GM18508 (cell line): ENCODE measurements around the gene SNRNP27.

Experiments
- ATAC-seq: cut with Tn5 transposase; IDR thresholded peaks from one replicate; pipeline ENCODE4 v1.9.1; 2021; ENCODE audit warnings: moderate number of reproducible peaks; ENCODE audit not compliant: insufficient read depth, unreplicated experiment

SNRNP27 gene

DNA sequence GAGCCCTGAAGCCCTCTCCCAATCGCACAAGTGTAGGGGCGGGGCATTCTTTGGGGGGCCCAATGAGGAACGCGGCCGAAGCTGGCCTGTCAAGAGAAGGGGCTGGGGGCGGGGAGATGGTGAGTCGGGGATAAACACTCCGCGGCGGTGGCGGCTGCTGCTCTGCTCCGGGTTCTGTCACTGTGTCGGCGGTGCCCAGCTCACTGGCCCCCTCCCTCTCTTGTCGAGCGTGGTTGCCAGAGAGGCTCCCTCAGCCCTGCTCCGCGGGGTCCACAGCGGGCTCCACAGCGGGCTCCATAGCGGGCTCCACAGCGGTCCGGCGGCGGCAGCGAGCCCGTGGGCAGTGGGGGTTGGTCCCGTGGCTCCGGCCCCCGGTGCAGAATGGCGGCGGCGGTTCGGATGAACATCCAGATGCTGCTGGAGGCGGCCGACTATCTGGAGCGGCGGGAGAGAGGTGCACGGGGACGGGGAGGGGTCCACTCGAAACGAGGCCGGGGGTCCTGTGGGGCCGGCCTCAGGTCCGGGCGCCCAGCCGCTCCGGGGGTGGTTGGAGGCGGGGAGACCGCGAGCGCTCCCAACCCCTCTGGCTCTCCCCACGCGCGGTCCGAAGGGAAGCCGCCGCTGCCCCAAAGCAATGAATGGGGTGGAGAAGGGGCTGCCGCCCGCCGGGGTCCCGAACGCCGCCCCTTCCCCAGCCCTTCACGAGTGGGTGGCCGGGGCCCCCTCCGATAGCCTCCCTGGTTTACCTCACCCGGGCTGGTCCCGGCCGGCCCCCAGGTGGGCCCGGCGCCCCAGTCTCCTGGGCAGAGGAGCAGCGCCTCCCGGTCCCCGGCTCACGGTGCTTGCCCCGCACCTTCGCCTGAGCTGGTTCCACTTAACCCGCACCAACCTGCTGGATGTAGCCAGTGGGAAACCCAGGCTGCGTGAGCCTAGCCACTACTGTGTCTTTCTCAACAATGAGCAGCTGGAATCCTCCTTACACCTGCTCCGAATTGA lies 21.5 kb downstream of the SNRNP27 start, which contains the start of gene MXD1:
MXD1 (plus strand) TSS at position 160 of the 996 bp plus-strand sequence; CDS start at position 382, 222 bp downstream.
- no peak for ATAC-seq

DNA sequence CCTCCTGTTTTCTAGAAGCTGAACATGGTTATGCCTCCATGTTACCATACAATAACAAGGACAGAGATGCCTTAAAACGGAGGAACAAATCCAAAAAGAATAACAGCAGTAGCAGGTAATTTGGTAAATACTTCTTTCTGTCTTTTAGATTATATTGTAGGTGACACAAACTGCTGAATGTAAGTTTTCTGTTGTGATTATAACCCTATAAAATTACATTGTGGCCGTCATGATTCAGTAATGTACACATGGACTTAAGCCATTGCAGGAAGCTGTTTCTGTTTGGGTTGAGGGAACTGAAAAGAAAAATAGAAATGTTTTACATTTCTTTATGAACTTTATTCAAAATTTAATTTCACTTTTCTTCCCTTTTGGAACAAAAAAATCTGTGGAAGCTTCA lies 22.4 kb downstream of the SNRNP27 start:
- ATAC-seq = no peak

DNA sequence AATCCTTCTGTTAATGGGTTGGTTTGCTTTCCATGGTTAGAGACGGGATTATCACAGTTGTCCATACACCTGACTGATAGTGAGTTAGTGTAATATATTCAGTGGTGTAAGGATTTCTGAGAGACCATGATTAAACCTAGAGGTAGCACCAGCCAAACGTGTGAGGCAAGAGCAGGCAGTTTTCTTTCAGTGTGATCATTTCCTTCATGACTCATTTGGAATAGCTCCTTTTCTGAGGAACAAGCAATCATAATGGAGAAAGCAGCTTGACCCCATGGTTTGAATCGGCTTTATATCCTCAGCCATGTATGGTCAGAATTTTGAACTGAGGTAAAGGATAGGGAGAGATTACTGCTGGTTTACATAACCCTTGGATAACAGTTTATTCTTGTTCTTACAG lies 24.1 kb downstream of the SNRNP27 start:
- ATAC-seq = no peak

DNA sequence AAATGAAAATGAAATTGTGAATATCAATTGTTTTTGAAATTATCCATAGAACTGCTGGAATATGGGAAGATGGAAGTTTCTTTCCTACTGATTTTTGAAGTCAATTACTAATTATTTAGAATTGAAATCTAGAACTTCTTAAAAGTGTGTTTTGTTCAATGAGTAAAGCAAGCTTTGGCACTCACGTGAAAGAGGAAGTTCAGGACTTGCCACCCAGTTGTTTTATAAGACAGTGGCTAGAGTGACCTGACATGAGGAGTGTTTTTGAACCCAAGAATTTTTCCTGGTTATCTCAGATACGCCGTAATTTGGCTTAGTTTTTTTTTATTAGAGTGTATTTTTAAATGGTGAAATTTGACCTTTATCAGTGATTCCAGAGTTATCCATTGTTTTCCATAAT lies 24.6 kb downstream of the SNRNP27 start:
- no peak for ATAC-seq

DNA sequence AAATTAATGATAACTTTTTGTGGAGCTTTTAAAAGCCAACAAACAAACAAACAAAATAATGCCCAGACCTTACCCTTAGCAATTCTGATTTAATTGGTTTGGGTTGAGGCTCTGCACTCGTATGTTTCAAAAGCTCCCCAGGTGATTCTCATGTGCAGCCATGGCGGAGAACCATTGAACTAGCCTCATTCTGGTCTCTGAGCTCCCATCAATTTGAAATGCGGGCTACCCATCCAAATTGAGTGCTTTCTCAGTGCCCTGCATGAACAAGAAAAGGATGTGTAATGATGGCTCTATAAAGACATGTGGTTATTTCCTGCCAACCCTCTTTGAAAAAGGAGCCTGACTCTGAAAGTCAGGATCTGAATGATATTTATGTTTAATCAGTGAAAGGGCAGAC lies 29.4 kb downstream of the SNRNP27 start:
- no peak for ATAC-seq

DNA sequence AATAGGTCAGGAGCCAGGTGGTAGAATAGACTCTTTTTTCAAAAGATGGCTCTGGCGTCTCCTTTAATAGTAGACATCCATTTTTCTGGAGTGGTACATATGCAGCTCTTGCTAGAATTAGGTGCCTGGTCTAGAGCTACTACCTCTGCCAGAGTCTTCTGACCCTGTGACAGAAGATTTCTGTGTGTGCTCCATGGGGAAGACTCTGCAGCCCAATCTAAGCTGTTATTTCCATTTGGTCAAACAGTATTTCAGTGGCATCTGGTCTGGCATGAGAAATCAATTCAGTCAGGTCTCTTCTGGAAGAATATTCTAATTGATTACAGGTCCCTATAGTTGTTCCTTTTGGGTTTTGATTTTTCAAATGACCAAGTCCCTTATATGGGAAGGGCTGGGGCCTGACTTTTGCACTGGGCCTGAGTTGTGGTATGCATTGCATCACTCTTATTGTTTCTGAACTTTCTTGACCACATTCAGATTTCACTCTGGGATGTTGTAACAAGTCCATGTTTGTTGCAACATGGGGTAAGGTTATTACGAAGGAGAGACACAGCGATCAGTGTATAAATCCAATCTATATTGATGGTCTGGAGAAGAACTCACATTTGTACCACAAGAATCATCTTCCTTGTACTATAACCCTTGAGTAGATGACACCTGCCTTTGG lies 33.2 kb downstream of the SNRNP27 start:
- no peak for ATAC-seq

DNA sequence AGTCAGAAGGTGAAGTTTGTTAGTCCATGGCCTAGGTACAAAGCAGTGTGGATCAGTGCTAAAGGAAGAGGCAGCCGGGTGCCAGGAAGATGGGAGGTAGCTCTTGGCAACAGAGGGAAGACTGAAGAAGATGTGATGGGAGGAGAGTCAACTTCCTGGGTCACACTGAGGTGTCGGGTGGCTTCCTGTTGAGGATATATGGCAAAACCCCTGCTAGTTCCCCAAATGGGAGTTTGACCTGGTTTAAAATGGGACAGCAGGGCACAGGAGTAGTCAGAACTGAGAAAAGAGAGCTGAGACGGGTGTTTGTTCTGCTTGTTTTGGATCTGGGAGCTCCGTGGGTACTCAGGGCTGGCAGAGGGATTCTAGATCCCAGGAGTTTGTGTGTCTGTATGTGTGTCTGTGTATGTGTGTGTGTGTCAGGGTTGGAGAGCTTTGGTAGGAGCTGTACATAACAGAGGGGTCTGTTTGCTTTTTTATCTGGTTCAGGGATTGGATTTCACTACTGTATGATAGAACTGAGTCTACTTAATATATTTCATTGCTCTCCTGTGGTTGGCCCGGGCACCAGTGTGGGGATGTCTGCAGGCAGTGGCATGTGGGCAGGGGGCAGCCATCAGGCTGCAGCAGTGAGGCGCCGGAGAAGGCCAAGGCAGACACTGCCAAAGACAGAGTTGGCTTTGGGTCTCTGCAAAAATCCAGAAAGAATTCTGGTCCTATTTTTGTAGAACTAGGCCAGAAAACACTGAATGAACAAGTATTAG lies 38.3 kb downstream of the SNRNP27 start:
- no peak for ATAC-seq

DNA sequence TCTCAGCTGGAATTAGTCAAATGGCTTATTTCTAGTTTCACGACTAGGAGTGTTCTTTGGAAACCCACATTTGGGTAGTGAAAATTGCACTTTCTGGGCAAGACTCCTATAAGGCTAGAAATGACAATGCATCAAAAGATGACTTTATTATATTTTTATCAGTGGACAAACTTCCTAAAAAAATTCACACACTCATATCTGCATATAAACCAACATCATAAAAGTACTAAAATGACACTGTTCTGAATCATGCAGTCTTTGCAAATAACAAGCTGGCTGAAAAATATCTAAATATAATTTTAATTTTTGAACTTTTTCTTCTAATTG lies 38.8 kb downstream of the SNRNP27 start:
- ATAC-seq = no peak

DNA sequence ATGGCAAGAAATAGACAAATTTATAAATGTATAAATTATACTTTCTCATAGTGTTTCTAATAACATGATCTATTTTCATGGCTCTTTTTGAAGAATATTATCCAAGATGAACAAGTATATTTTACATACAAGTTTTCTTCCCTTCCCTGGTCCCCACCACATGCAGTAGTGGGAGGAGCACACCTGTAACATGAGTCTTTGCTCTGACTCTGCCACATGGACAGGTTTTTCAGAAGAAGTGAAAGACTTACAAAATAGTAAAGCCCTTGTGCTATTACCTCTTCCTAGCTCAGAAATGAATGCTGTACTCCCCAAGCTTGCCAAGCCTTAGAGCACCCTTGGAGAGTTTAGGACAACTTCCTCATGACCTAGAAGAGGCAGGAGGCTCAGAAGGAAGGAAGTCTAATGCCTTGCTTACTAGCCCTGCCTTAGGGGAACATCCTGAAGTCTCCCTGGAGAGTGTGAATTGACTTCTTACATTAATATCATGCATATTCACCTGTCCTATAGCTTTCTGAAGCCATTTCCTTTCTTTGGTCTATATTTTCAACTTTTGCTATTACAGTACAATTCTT lies 39.6 kb downstream of the SNRNP27 start:
- ATAC-seq = no peak

DNA sequence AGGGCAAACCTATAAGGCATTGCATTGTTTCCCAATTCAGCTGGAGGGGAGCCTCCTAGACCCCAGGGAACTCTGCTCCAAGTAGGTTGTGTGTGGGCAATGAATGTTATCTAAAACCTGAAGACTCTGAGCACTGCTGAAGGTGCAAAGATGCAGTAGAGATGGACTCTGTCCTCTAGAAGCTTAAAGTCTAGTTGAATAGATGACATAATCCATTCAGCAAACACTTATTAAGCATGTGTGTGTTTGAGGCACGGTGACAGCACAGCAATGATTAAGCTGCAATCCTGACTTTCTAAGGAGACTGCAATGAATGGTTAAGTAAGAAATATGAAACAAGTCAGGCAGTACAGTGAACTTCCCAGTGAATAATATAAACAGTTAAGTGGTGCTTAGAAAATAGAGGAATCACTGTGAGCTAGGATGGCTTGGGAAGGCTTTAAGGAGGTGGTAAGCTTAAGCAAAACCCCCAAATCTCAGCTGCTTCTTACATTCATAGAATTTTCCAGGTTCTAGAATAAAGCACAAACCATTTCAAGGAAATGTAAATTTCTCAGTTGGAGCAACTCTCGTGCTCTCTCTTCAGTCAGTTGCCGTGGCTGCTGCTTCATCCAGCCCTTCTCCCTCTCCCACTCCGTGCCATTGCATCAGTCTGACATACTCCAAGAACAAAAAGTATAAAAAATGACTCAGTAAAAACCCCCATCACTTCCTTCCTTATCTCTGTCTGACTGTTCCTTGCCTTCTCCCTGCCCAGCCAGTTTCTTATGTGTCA lies 40.3 kb downstream of the SNRNP27 start:
- ATAC-seq = no peak

DNA sequence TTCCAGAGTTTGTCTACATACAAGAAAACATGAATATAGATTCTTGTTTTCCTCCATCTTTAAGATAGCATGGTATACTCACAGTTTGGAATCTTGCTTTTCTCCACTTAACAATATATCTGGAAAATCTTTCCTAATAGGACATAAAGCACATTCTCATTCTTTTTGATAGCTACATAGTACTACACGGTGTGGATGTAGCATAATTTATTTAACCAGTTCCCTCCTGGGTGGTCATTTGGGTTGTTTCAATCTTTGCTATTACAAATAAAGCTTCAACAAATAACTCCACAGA lies 40.8 kb downstream of the SNRNP27 start:
- ATAC-seq = no peak

DNA sequence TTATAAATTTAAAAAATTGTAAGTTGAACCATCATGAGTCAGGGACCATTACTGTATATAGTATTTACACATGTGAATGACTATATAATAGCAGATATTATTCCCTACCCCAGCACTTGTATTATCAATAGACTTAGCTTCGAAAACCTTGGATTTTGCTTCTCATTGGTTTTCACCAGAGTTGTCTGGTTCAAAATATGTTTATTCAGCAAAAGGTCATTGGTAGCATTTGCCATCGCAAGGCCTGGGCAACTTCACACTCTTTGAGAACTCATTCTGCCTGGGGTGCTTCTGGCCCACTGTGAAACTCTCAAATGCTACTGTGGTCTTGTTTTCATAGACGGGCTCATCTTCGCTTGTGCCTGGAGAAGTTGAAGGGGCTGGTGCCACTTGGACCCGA lies 41.3 kb downstream of the SNRNP27 start:
- no peak for ATAC-seq

DNA sequence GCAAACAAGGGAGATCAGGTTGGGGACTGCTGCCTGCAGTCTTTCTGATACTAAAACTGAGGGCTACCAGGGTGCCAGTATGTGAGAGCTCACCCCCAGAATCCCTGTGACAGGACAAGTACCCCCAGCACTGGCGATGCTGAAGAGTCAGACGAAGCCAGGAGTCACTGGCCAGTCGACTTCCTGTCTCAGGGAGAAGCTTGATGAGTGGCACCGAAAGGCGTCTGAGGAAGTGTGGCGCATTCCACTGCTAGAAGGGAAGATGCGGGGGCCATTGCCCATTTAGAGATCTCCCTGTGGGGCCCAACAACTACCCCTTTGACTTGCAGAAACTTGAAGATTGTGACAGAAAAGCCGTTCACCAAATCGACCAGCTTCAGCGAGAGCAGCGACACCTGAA lies 43.1 kb downstream of the SNRNP27 start:
- ATAC-seq = no peak

DNA sequence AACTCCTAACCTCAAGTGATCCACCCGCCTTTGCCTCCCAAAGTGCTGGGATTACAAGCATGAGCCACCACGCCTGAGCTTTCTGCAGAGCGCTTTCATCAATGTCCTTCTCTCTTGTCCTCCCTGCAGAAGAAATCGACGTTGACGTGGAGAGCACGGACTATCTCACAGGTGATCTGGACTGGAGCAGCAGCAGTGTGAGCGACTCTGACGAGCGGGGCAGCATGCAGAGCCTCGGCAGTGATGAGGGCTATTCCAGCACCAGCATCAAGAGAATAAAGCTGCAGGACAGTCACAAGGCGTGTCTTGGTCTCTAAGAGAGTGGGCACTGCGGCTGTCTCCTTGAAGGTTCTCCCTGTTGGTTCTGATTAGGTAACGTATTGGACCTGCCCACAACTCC lies 44.2 kb downstream of the SNRNP27 start:
- ATAC-seq = no peak

DNA sequence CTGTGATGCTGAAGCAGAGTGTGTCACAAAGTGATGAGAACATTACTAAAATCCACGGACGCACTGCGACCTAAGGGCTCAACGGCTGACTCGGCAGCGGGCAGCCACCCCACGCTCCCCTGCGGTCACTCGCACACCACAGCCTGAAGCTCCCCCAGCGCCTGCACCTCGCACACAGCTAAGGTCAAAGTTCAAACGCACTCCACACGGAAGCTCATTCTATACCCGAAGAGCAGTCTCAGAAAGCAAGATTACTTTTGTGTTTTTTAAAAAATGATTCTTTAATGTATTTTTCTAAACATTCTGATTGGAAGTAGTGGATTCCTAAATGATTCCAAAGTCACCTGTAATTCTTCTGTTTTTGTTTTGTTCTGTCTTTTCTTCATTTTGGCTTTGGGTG lies 46.0 kb downstream of the SNRNP27 start:
- no peak for ATAC-seq

DNA sequence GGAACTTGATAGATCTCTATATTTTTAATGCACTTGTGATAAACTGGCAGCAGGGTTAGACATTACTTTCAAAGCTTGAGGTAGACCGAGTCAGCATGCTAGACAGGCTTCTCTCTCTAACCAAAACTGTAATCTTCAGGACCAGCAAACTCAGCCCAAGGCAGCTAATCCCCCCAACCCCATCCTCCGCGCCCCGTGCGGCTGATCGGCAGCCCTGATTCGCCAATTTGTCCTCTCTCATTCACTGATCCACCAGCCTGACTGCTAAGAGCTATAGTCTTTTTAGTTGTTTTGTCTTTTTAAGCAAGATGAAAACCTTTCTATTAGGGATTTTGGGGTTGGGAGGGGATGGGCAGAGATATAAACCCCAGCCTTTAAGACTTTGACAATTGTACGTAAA lies 46.9 kb downstream of the SNRNP27 start:
- no peak for ATAC-seq

DNA sequence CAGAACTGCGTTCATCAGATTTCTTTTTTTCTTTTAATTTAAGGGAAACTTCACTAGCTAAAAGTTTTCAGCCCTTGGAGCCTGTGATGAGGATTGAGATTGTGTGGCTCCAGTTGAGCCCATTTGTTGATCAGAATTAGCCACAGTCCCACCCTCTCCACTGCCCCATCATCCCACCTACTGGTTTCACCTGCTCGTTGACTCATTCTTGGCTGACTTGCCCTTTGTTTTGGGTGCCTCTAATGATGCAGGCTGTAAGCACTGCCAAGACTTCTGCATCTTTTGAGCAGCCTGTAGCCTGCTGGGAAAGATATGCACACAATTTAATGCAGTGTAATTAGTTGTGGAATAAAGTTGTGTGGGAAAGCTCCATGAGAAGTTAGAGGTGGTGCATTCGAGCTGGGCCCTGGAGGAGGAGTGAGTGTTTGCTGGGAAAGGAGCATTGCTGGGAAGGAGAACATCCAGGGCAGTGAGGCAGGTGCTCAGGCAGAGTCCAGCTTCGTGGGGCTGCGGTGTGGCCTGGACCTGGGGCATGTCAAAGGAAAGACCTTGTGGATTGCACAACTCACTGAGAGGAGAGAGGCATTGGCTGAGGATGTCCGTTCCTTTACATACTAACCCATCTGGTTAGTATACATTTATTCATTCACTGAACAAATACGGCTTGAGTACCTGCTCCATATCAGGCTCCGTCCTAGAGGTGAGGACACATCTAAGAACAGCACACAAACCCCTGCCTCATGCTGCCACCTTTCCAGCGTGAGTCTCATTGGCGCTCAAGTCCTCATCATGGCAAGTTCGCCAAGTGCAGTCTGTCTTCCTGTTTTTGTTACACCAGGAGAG lies 49.5 kb downstream of the SNRNP27 start:
- no peak for ATAC-seq

DNA sequence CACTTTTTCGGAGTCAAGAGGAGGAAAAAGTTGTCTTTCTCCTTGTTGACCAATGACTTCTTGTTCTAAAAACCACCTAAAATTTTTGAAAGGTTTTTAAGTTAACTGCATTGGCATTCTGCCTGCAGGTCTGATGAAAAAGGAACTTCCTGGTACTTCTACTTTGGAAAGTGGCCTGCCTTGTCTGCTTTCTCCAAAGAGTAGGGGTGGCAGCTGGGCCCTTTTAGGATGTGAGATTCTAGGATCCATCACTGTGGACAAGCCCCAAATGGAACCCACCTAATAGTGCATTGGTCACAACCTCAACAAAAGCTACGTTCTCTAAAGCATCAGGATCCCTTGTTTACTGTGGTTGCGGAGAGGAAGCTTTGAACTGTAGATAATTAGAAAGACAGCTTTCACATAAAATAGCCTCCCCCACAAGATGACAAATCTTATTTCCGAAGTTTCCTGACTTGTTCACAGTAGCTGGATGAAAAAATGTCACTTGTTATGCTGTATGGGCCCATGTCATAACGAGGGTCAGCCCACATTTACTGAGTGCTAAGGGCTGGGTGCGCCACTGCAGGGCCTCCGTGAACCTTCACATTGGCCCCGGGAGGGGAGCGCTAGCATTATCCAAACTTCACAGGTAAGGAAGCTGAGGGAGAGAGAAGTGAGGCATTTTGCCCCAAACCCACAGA lies 50.2 kb downstream of the SNRNP27 start:
- no peak for ATAC-seq

DNA sequence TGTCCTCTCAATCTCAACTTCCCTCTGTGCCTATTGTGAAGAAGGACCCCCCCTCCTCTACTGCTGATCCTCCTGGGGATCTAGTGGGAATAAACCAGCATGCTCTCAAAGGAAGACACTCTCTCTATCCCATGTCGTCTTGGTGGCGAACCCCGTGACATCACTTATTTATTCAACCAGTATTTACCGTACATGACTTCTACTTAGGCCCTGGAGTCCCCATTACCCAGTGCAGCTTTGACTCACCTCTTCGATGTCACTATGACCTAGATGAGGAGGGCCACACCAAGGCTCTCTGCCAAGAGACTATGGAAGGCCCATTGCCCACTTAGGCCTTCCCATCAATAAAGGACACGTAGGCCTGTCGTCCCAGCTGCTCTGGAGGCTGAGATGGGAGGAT lies 51.0 kb downstream of the SNRNP27 start:
- no peak for ATAC-seq
